HepG2 (cell line): ENCODE measurements around the gene ERRFI1. TPM values are rescaled to one million over a fixed set of nuclear protein-coding genes. Genes with fewer than 3 reads are reported as not detected.

Source experiments
- ATF5 ChIP-seq: sonication (generic); formaldehyde crosslinking; IDR thresholded peaks from 2 replicates; pipeline ENCODE4 v1.4.0; 2020; ENCODE audit warnings: mild to moderate bottlenecking, low read depth, missing genetic modification reagents
- CEBPB ChIP-seq: IDR thresholded peaks from 2 replicates; pipeline ENCODE4 v1.6.1; 2011; ENCODE audit warnings: low read depth, low read length, improper control_type of control experiment, borderline replicate concordance
- CEBPG ChIP-seq: IDR thresholded peaks from 2 replicates; pipeline ENCODE4 v1.6.1; 2016
- HMGXB3 ChIP-seq: sonication (generic); formaldehyde crosslinking; IDR thresholded peaks from 2 replicates; pipeline ENCODE4 v1.4.0; 2020; ENCODE audit warnings: missing genetic modification reagents, borderline replicate concordance
- HNF4G ChIP-seq, 2 experiments: sonication (generic) in 1 of 2; formaldehyde crosslinking in 1 of 2; IDR thresholded peaks; 2 replicates each; pipeline versions ENCODE4 v1.4.0 to v1.6.1; 2011 to 2020; ENCODE audit warnings: borderline replicate concordance in 2 of 2, low read depth in 2 of 2, mild to moderate bottlenecking in 2 of 2, low read length in 1 of 2, missing genetic modification reagents in 1 of 2, moderate library complexity in 1 of 2
- JUND ChIP-seq: sonication (generic); formaldehyde crosslinking; IDR thresholded peaks from 2 replicates; pipeline ENCODE4 v1.8.0; 2022; ENCODE audit warnings: mild to moderate bottlenecking, missing genetic modification reagents
- KLF12 ChIP-seq: sonication (generic); formaldehyde crosslinking; IDR thresholded peaks from 2 replicates; pipeline ENCODE4 v1.4.0; 2020; ENCODE audit warnings: missing genetic modification reagents, borderline replicate concordance
- MEIS1 ChIP-seq: sonication (generic); formaldehyde crosslinking; IDR thresholded peaks from 2 replicates; pipeline ENCODE4 v1.9.0; 2021; ENCODE audit warnings: mild to moderate bottlenecking, missing genetic modification reagents, moderate library complexity, borderline replicate concordance
- MXD1 ChIP-seq: sonication (generic); formaldehyde crosslinking; IDR thresholded peaks from 2 replicates; pipeline ENCODE4 v1.4.0; 2020; ENCODE audit warnings: mild to moderate bottlenecking, missing genetic modification reagents
- NFYC ChIP-seq: IDR thresholded peaks from 2 replicates; pipeline ENCODE4 v1.6.1; 2016; ENCODE audit warnings: missing genetic modification reagents, missing compliant biosample characterization
- SAP130 ChIP-seq: IDR thresholded peaks from 2 replicates; pipeline ENCODE4 v1.6.1; 2016; ENCODE audit warnings: low read depth
- SIX1 ChIP-seq: sonication (generic); formaldehyde crosslinking; IDR thresholded peaks from 2 replicates; pipeline ENCODE4 v1.4.0; 2020; ENCODE audit warnings: missing genetic modification reagents, borderline replicate concordance
- TEAD2 ChIP-seq: sonication (generic); formaldehyde crosslinking; IDR thresholded peaks from 2 replicates; pipeline ENCODE4 v1.9.0; 2021; ENCODE audit warnings: missing genetic modification reagents
- THAP7 ChIP-seq: sonication (generic); formaldehyde crosslinking; IDR thresholded peaks from 2 replicates; pipeline ENCODE4 v1.8.1; 2023; ENCODE audit warnings: mild to moderate bottlenecking, missing genetic modification reagents
- ZHX1 ChIP-seq: sonication (generic); formaldehyde crosslinking; IDR thresholded peaks from 2 replicates; pipeline ENCODE4 v1.8.1; 2022; ENCODE audit warnings: low read depth, mild to moderate bottlenecking, missing genetic modification reagents
- ZNF235 ChIP-seq: sonication (generic); formaldehyde crosslinking; IDR thresholded peaks from 2 replicates; pipeline ENCODE4 v1.8.1; 2023; ENCODE audit warnings: mild to moderate bottlenecking, missing genetic modification reagents, borderline replicate concordance
- ZNF275 ChIP-seq: sonication (generic); formaldehyde crosslinking; IDR thresholded peaks from 2 replicates; pipeline ENCODE4 v1.8.0; 2022; ENCODE audit warnings: missing genetic modification reagents, mild to moderate bottlenecking, inconsistent platforms, borderline replicate concordance
- ZNF572 ChIP-seq: sonication (generic); formaldehyde crosslinking; IDR thresholded peaks from 2 replicates; pipeline ENCODE4 v1.5.1; 2020; ENCODE audit warnings: mild to moderate bottlenecking, missing genetic modification reagents
- ZNF619 ChIP-seq: sonication (generic); formaldehyde crosslinking; IDR thresholded peaks from 2 replicates; pipeline ENCODE4 v1.4.0; 2020; ENCODE audit warnings: mild to moderate bottlenecking, missing genetic modification reagents
- ZNF841 ChIP-seq: sonication (generic); formaldehyde crosslinking; IDR thresholded peaks from 2 replicates; pipeline ENCODE4 v1.8.1; 2023; ENCODE audit warnings: missing genetic modification reagents, borderline replicate concordance
- polyA plus RNA-seq, 8 experiments: library from polyadenylated mRNA; depleted of rRNA in 3 of 8; stranded (reverse) in 7 of 8; unstranded in 1 of 8; fragments of >200 nt; fragmentation: Illumina TruSeq in 4 of 8; extraction: Trizol in 4 of 8; gene quantifications; 2 replicates each; pipeline versions ENCODE4 v1.2.1 to v1.2.3, GENCODE V29; 2011 to 2016; ENCODE audit warnings: low read depth in 4 of 8, missing spikeins in 1 of 8, mixed read lengths in 1 of 8; ENCODE audit not compliant: insufficient read depth in 1 of 8
- total RNA-seq, 5 experiments: library from RNA; depleted of rRNA; stranded (reverse); fragments of >200 nt; fragmentation: Illumina TruSeq; extraction: Trizol; gene quantifications; 2 replicates each; pipeline ENCODE4 v1.2.3, GENCODE V29; 2016; ENCODE audit warnings: low read depth in 1 of 5

Gene ERRFI1
- total and polyA plus RNA-seq, 2 of the 13 experiments (the other 11 are each of a cell fraction or from before 2014, with no cell fraction given) = 84.4 to 753 TPM

- TF ChIP-seq ZHX1 = no peak
- peak; percentile 45; the same call in 1 of the 2 replicates for TF ChIP-seq MEIS1
- TF ChIP-seq ATF5 = no peak
- no peak for TF ChIP-seq ZNF841
- no peak for TF ChIP-seq ZNF572 (CRISPR knock-in tag)
- peak; percentile 78 for TF ChIP-seq SAP130
- TF ChIP-seq HNF4G (IDR thresholded peaks at IDR 0.05; ENCODE audit: borderline replicate concordance, low read depth, low read length) = no peak; the same call in 1 of the 2 replicates
- no peak for TF ChIP-seq HNF4G (CRISPR knock-in tag; IDR thresholded peaks at IDR 0.05; ENCODE audit: borderline replicate concordance, low read depth)
- TF ChIP-seq JUND (CRISPR knock-in tag) = peak; percentile 65; the same call in 1 of the 2 replicates
- TF ChIP-seq TEAD2 (CRISPR knock-in tag) = no peak
- no peak for TF ChIP-seq ZNF235 (CRISPR knock-in tag)
- no peak for TF ChIP-seq MXD1
- 0 out of 2 replicates have a peak, but pooled peaks have one; percentile 48 for TF ChIP-seq NFYC
- TF ChIP-seq KLF12 (CRISPR knock-in tag) = no peak
- no peak for TF ChIP-seq ZNF275 (CRISPR knock-in tag)
- no peak for TF ChIP-seq SIX1
- TF ChIP-seq HMGXB3 = no peak
- no peak for TF ChIP-seq THAP7 (CRISPR knock-in tag)
- peak; percentile 0; the same call in 1 of the 2 replicates for TF ChIP-seq CEBPB
- TF ChIP-seq CEBPG (CRISPR knock-in tag) = peak; percentile 62
- TF ChIP-seq ZNF619 = no peak
Observed at GRCh38 chr1:8040586-8040985, 14.5 kb upstream of the ERRFI1 start (continued).
